Spleen (tissue), 7 donors: ENCODE results near the gene UBA3.

Experiments
- POLR2A ChIP-seq, 3 donors: fragments of 450-650 bp; IDR thresholded peaks; one replicate each; pipeline ENCODE4 v1.5.1; 2017; ENCODE audit warnings: antibody characterized with exemption in 3 of 3, mild to moderate bottlenecking in 1 of 3
- TF ChIP-seq, protein P1 (sequence below), 11 experiments: fragments of 200-600 bp in 7 of 11; fragments of 450-650 bp in 4 of 11; sonication (generic) in 4 of 11; IDR thresholded peaks in 8 of 11; conservative IDR thresholded peaks in 3 of 11; 1 replicate in 7 of 11; 2 replicates in 4 of 11; pipeline versions ENCODE4 v1.4.0 to v1.8.0; 2016 to 2021; ENCODE audit warnings: antibody characterized with exemption in 11 of 11, inconsistent platforms in 4 of 11, mild to moderate bottlenecking in 1 of 11
- donor health status: DM: no; HTN: no; CAD: no; lungs with moderate emphysema.
- donor health status: DM: no; HTN: no; CAD: no.
- donor health status: DM: no; HTN: no; CAD: no.

DNA sequence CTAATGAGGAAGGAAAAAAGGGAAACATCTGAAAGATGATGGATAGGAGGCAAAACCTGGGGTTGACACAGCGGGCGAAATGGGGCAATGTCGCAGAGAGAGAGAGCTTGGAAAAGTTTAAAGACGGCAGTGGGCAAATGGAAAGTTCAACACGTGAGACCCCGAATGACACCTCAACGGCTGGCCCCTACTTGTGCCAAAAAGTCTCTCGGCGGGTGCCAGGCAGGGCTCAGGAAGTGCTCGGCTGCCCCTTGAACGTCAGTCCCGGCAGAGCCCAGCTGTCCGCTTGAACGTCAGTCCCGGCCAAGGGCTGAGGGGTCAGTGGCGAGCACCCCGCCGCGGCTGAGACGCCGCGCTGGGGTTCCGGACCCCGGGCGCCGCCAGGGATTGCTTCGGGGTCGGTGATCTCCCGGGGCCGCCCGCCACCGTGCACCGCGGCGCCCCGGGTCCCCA is 67.3 kb downstream of the UBA3 start:
- TF ChIP-seq, protein P1, sequence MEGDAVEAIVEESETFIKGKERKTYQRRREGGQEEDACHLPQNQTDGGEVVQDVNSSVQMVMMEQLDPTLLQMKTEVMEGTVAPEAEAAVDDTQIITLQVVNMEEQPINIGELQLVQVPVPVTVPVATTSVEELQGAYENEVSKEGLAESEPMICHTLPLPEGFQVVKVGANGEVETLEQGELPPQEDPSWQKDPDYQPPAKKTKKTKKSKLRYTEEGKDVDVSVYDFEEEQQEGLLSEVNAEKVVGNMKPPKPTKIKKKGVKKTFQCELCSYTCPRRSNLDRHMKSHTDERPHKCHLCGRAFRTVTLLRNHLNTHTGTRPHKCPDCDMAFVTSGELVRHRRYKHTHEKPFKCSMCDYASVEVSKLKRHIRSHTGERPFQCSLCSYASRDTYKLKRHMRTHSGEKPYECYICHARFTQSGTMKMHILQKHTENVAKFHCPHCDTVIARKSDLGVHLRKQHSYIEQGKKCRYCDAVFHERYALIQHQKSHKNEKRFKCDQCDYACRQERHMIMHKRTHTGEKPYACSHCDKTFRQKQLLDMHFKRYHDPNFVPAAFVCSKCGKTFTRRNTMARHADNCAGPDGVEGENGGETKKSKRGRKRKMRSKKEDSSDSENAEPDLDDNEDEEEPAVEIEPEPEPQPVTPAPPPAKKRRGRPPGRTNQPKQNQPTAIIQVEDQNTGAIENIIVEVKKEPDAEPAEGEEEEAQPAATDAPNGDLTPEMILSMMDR (IDR thresholded peaks at IDR 0.05 in 8 of 11, conservative IDR thresholded peaks at IDR 0.05 in 3 of 11), result no peak
- no peak for TF ChIP-seq POLR2A (IDR thresholded peaks at IDR 0.05)
